HCT116 (cell line): ENCODE results near the gene MIPEP. TPM values are rescaled to one million over a fixed set of nuclear protein-coding genes. Genes with fewer than 3 reads are reported as not detected.

Experiments
- ATAC-seq: fragments of 200-7000 bp; cut with Tn5 transposase; 2 replicates; pipeline ENCODE4 v1.9.1; 2020; ENCODE audit warnings: mild to moderate bottlenecking, moderate library complexity
- BruUV-seq: library from RNA; stranded (reverse); fragments of 400-500 nt; replicated peaks from 2 replicates; lab custom pipeline; 2021; lab: Mats Ljungman, UMichigan
- CTCF ChIA-PET: fragments of 300-600 bp; sonication (Branson Sonifier 250); formaldehyde crosslinking; loops from one replicate; lab custom pipeline; 2021; ENCODE audit warnings: antibody characterized with exemption; lab: Charles Lee
- POLR2A ChIA-PET: fragments of 300-600, 350-600 bp; sonication (Branson Sonifier 250); formaldehyde crosslinking; loops from one replicate; lab custom pipeline; 2021; ENCODE audit warnings: antibody characterized with exemption; lab: Charles Lee
- RAD21 ChIA-PET, 2 experiments: fragments of 300-600 bp; sonication (Branson Sonifier 250); formaldehyde crosslinking; loops; one replicate each; lab custom pipeline; 2023; ENCODE audit warnings: low total read pairs in 2 of 2; ENCODE audit not compliant: uncharacterized antibody in 2 of 2, unreplicated experiment in 2 of 2, low non-redundant PET in 1 of 2; lab: Charles Lee
- DNase-seq: peaks from one replicate; pipeline ENCODE4 v3.0.0-alpha.2; 2010; ENCODE audit warnings: low read depth, low spot score
- H2AFZ ChIP-seq: fragments of 200-600 bp; shearing (Covaris generic), sonication (generic); 2 replicates; pipeline ENCODE4 v1.6.1; 2017; ENCODE audit warnings: low read depth, mixed run types, mixed read lengths, antibody characterized with exemption, low read length; ENCODE audit not compliant: poor library complexity, severe bottlenecking
- H3K27ac ChIP-seq: 2 replicates; pipeline ENCODE4 v1.5.1; 2012; ENCODE audit warnings: low read depth, low read length
- H3K27me3 ChIP-seq: fragments of 200-600 bp; sonication (generic); 2 replicates; pipeline ENCODE4 v1.6.1; 2016; ENCODE audit warnings: mixed run types, low read length, mixed read lengths; ENCODE audit not compliant: insufficient read depth
- H3K36me3 ChIP-seq, 2 experiments: fragments of 200-500 bp in 1 of 2; fragments of 200-600 bp in 1 of 2; sonication (Bioruptor generic) in 1 of 2; sonication (generic) in 1 of 2; 2 replicates each; pipeline versions ENCODE4 v1.5.1 to v1.6.1; 2014 to 2016; ENCODE audit warnings: low read length in 2 of 2, inconsistent platforms in 1 of 2, mixed read lengths in 1 of 2, mixed run types in 1 of 2; ENCODE audit not compliant: insufficient read depth in 2 of 2, control insufficient read depth in 1 of 2
- H3K4me1 ChIP-seq, 2 experiments: fragments of 200-600 bp in 1 of 2; sonication (generic) in 1 of 2; 2 replicates each; pipeline versions ENCODE4 v1.5.1 to v1.6.1; 2012 to 2017; ENCODE audit warnings: low read length in 2 of 2, inconsistent platforms in 1 of 2, mild to moderate bottlenecking in 1 of 2, mixed read lengths in 1 of 2, mixed run types in 1 of 2, moderate library complexity in 1 of 2; ENCODE audit not compliant: insufficient read depth in 2 of 2, control insufficient read depth in 1 of 2
- H3K4me2 ChIP-seq: fragments of 200-600 bp; sonication (generic); 2 replicates; pipeline ENCODE4 v1.6.1; 2017; ENCODE audit warnings: mixed run types, low read length, mixed read lengths
- H3K4me3 ChIP-seq, 2 experiments: fragments of 200-600 bp in 1 of 2; sonication (generic) in 1 of 2; replicated peaks in 1 of 2; 2 replicates each; pipeline ENCODE4 v1.5.1; 2011 to 2016; ENCODE audit warnings: low read length in 2 of 2, control low read depth in 1 of 2, low read depth in 1 of 2, mild to moderate bottlenecking in 1 of 2, mixed read lengths in 1 of 2, mixed run types in 1 of 2
- H3K79me2 ChIP-seq: fragments of 200-600 bp; sonication (generic); 2 replicates; pipeline ENCODE4 v1.6.1; 2017; ENCODE audit warnings: mild to moderate bottlenecking, mixed run types, low read length, moderate library complexity, mixed read lengths; ENCODE audit not compliant: insufficient read depth
- H3K9ac ChIP-seq: fragments of 200-600 bp; sonication (generic); 2 replicates; pipeline ENCODE4 v1.6.1; 2016; ENCODE audit warnings: low read length, mixed read lengths
- H3K9me2 ChIP-seq: fragments of 200-600 bp; sonication (generic), shearing (Covaris generic); 2 replicates; pipeline ENCODE4 v1.6.1; 2017; ENCODE audit warnings: mixed run types, mild to moderate bottlenecking, moderate library complexity; ENCODE audit not compliant: insufficient read depth
- H3K9me3 ChIP-seq, 2 experiments: fragments of 200-500 bp in 1 of 2; fragments of 200-600 bp in 1 of 2; sonication (Bioruptor generic) in 1 of 2; sonication (generic) in 1 of 2; 2 replicates each; pipeline ENCODE4 v1.6.1; 2014 to 2017; ENCODE audit warnings: low read length in 2 of 2, mixed read lengths in 2 of 2, inconsistent platforms in 1 of 2, low read depth in 1 of 2, mild to moderate bottlenecking in 1 of 2, mixed run types in 1 of 2, moderate library complexity in 1 of 2; ENCODE audit not compliant: control insufficient read depth in 1 of 2, insufficient read depth in 1 of 2
- H4K20me1 ChIP-seq: fragments of 200-600 bp; sonication (generic), shearing (Covaris generic); 2 replicates; pipeline ENCODE4 v1.6.1; 2017; ENCODE audit warnings: mixed run types, mild to moderate bottlenecking, moderate library complexity; ENCODE audit not compliant: insufficient read depth
- CEBPB ChIP-seq: IDR thresholded peaks from 2 replicates; pipeline ENCODE4 v1.6.1; 2012; ENCODE audit warnings: low read depth
- EGR1 ChIP-seq: IDR thresholded peaks from 2 replicates; pipeline ENCODE4 v1.6.1; 2012; ENCODE audit warnings: low read depth
- ELF1 ChIP-seq: IDR thresholded peaks from 2 replicates; pipeline ENCODE4 v1.6.1; 2012; ENCODE audit warnings: low read depth, borderline replicate concordance
- EZH2 ChIP-seq: fragments of 200-600 bp; sonication (generic); IDR thresholded peaks from 2 replicates; pipeline ENCODE4 v1.6.1; 2017; ENCODE audit warnings: antibody characterized with exemption, mixed run types
- EZH2phosphoT487 ChIP-seq: fragments of 200-600 bp; IDR thresholded peaks from 2 replicates; pipeline ENCODE4 v1.6.1; 2018; ENCODE audit warnings: antibody characterized with exemption, borderline replicate concordance
- JUND ChIP-seq: IDR thresholded peaks from 2 replicates; pipeline ENCODE4 v1.6.1; 2012
- POLR2A ChIP-seq: IDR thresholded peaks from 2 replicates; pipeline ENCODE4 v1.7.0; 2011; ENCODE audit warnings: borderline replicate concordance; ENCODE audit not compliant: insufficient read depth, insufficient read length; ENCODE audit errors: extremely low read depth
- POLR2AphosphoS5 ChIP-seq: IDR thresholded peaks from 2 replicates; pipeline ENCODE4 v1.6.1; 2011; ENCODE audit warnings: mild to moderate bottlenecking, low read depth, low read length, moderate library complexity
- RAD21 ChIP-seq: IDR thresholded peaks from 2 replicates; pipeline ENCODE4 v1.6.1; 2012; ENCODE audit warnings: low read depth, mild to moderate bottlenecking
- SIN3A ChIP-seq: IDR thresholded peaks from 2 replicates; pipeline ENCODE4 v1.6.1; 2012; ENCODE audit warnings: low read depth
- TCF7L2 ChIP-seq: IDR thresholded peaks from 2 replicates; pipeline ENCODE4 v1.7.0; 2011; ENCODE audit warnings: borderline replicate concordance, inconsistent platforms; ENCODE audit not compliant: insufficient read depth, insufficient read length; ENCODE audit errors: extremely low read depth
- ZFX ChIP-seq: fragments of 450-650 bp; IDR thresholded peaks from 2 replicates; pipeline ENCODE4 v1.6.1; 2017
- ZNF274 ChIP-seq: fragments of 200-500 bp; sonication (Bioruptor generic); IDR thresholded peaks from 2 replicates; pipeline ENCODE4 v1.6.1; 2014; ENCODE audit warnings: mild to moderate bottlenecking, low read depth, low read length, inconsistent platforms
- intact Hi-C: fragments of 100-400 bp; cut with micrococcal nuclease; formaldehyde crosslinking; loops from 2 replicates; pipeline ENCODE4 v1.10.0; 2022
- total RNA-seq: library from RNA; stranded (reverse); gene quantifications from one replicate; pipeline ENCODE4 v1.2.1, GENCODE V29; 2021; ENCODE audit not compliant: unreplicated experiment
- TF ChIP-seq, protein P1 (sequence below), 3 experiments: fragments of 200-600 bp in 1 of 3; sonication (generic) in 1 of 3; IDR thresholded peaks in 2 of 3; conservative IDR thresholded peaks in 1 of 3; 2 replicates each; pipeline ENCODE4 v1.5.1; 2012 to 2017; ENCODE audit warnings: low read depth in 2 of 3, low read length in 2 of 3, antibody characterized with exemption in 1 of 3, borderline replicate concordance in 1 of 3, control low read depth in 1 of 3, mild to moderate bottlenecking in 1 of 3, mixed read lengths in 1 of 3, mixed run types in 1 of 3, moderate library complexity in 1 of 3; ENCODE audit not compliant: insufficient read depth in 1 of 3
- TF ChIP-seq, protein P2 (sequence below): IDR thresholded peaks from 2 replicates; pipeline ENCODE4 v1.6.1; 2012
- TF ChIP-seq, protein P3 (sequence below): IDR thresholded peaks from 2 replicates; pipeline ENCODE4 v1.6.1; 2011; ENCODE audit warnings: mild to moderate bottlenecking, low read length, moderate library complexity; ENCODE audit not compliant: insufficient replicate concordance; ENCODE audit errors: extremely low read depth
- TF ChIP-seq, protein P4 (sequence below): IDR thresholded peaks from 2 replicates; pipeline ENCODE4 v1.6.1; 2012; ENCODE audit warnings: low read depth

The MIPEP gene
- total RNA-seq, 1 experiment from 2014 or later, result 33.3 TPM

DNA sequence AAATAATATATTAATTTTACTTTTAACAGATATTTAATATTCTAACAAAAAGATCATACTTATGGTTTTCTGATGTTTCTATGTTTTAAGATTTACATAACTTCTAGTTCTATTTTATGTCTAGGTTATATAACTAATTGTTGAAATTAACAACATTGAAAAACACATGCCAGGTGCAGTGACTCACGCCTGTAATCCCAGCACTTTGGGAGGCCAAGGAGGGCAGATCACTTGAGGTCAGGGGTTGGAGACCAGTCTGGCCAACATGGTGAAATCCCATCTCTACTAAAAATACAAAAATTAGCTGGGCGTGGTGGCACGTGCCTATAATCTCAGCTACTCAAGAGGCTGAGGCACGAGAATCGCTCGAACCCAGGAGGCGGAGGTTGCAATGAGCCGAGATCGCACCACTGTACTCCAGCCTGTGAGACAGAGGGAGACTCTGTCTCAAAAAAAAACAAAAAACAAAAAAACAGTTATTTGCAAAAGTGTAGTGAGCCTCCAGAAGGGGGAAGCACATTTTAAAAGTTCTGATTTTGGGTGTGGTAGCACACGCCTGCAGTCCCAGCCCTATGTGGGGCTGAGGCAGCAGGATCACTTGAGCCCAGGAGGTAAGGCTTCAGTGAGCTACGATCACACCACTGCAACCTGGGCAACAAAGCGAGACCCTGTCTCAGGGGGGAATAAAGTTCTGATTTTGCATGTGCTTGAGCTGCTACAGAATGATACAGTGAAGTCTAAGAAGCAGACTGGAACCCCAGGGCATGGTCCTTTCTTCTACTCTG lies 18.7 kb downstream of the MIPEP start:
- H4K20me1 ChIP-seq, result no peaks in the 10 kb centered on the region
- H3K4me2 ChIP-seq, result no peak overlapping the region
- ChIA-PET RAD21 (no interaction called here), CTCF (no interaction called here), POLR2A (no interaction called here)
- H3K9me2 ChIP-seq, result no peaks in the 10 kb centered on the region
- no peak overlapping the region for H3K9ac ChIP-seq
- ATAC-seq (no peak), DNase-seq (no peak)
- BruUV-seq, result no TSS peak
- intact Hi-C loops, result loop anchor here (1.0 to 10.0 kb wide), 4 partner anchors 153 to 1066 kb away; no protein-coding TSS in a partner anchor
- H3K79me2 ChIP-seq, result no peaks in the 10 kb centered on the region
- no peak for TF ChIP-seq ZNF274
- TF ChIP-seq, protein P1, sequence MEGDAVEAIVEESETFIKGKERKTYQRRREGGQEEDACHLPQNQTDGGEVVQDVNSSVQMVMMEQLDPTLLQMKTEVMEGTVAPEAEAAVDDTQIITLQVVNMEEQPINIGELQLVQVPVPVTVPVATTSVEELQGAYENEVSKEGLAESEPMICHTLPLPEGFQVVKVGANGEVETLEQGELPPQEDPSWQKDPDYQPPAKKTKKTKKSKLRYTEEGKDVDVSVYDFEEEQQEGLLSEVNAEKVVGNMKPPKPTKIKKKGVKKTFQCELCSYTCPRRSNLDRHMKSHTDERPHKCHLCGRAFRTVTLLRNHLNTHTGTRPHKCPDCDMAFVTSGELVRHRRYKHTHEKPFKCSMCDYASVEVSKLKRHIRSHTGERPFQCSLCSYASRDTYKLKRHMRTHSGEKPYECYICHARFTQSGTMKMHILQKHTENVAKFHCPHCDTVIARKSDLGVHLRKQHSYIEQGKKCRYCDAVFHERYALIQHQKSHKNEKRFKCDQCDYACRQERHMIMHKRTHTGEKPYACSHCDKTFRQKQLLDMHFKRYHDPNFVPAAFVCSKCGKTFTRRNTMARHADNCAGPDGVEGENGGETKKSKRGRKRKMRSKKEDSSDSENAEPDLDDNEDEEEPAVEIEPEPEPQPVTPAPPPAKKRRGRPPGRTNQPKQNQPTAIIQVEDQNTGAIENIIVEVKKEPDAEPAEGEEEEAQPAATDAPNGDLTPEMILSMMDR (IDR thresholded peaks at IDR 0.05 in 2 of 3, conservative IDR thresholded peaks at IDR 0.05 in 1 of 3; ENCODE audit: borderline replicate concordance in 1 of 3, insufficient read depth in 1 of 3, low read depth in 2 of 3, low read length in 2 of 3), result no peak
- no peak for TF ChIP-seq ELF1
- TF ChIP-seq RAD21, result no peak
- no peak for TF ChIP-seq SIN3A
- TF ChIP-seq, protein P2, sequence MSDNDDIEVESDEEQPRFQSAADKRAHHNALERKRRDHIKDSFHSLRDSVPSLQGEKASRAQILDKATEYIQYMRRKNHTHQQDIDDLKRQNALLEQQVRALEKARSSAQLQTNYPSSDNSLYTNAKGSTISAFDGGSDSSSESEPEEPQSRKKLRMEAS, result no peak
- TF ChIP-seq, protein P3, sequence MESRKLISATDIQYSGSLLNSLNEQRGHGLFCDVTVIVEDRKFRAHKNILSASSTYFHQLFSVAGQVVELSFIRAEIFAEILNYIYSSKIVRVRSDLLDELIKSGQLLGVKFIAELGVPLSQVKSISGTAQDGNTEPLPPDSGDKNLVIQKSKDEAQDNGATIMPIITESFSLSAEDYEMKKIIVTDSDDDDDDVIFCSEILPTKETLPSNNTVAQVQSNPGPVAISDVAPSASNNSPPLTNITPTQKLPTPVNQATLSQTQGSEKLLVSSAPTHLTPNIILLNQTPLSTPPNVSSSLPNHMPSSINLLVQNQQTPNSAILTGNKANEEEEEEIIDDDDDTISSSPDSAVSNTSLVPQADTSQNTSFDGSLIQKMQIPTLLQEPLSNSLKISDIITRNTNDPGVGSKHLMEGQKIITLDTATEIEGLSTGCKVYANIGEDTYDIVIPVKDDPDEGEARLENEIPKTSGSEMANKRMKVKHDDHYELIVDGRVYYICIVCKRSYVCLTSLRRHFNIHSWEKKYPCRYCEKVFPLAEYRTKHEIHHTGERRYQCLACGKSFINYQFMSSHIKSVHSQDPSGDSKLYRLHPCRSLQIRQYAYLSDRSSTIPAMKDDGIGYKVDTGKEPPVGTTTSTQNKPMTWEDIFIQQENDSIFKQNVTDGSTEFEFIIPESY, result no peak
- TF ChIP-seq POLR2AphosphoS5, result no peak
- TF ChIP-seq EZH2, result no peak
- TF ChIP-seq EGR1, result no peak
- TF ChIP-seq CEBPB, result no peak
- TF ChIP-seq ZFX, result no peak
- no peak for TF ChIP-seq EZH2phosphoT487
- TF ChIP-seq POLR2A, result no peak
- TF ChIP-seq, protein P4, sequence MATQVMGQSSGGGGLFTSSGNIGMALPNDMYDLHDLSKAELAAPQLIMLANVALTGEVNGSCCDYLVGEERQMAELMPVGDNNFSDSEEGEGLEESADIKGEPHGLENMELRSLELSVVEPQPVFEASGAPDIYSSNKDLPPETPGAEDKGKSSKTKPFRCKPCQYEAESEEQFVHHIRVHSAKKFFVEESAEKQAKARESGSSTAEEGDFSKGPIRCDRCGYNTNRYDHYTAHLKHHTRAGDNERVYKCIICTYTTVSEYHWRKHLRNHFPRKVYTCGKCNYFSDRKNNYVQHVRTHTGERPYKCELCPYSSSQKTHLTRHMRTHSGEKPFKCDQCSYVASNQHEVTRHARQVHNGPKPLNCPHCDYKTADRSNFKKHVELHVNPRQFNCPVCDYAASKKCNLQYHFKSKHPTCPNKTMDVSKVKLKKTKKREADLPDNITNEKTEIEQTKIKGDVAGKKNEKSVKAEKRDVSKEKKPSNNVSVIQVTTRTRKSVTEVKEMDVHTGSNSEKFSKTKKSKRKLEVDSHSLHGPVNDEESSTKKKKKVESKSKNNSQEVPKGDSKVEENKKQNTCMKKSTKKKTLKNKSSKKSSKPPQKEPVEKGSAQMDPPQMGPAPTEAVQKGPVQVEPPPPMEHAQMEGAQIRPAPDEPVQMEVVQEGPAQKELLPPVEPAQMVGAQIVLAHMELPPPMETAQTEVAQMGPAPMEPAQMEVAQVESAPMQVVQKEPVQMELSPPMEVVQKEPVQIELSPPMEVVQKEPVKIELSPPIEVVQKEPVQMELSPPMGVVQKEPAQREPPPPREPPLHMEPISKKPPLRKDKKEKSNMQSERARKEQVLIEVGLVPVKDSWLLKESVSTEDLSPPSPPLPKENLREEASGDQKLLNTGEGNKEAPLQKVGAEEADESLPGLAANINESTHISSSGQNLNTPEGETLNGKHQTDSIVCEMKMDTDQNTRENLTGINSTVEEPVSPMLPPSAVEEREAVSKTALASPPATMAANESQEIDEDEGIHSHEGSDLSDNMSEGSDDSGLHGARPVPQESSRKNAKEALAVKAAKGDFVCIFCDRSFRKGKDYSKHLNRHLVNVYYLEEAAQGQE, result no peak
- TF ChIP-seq JUND, result no peak
- TF ChIP-seq TCF7L2, result no peak
- H3K4me3 ChIP-seq, result no peak overlapping the region
- H3K4me1 ChIP-seq, result 0 out of 4 replicates have a peak, but pooled peaks cover 0 to 2% of the 10 kb centered on the region in 2 experiments
- H3K27me3 ChIP-seq, result no peaks in the 10 kb centered on the region
- H2AFZ ChIP-seq, result no peak overlapping the region
- H3K36me3 ChIP-seq, result no peaks in the 10 kb centered on the region; a peak in 1 of 4 replicates
- H3K9me3 ChIP-seq, result no peaks in the 10 kb centered on the region
- H3K27ac ChIP-seq, result no peak overlapping the region
